Spleen (tissue), 11 donors: Measurements from ENCODE around the gene DIDO1. TPM values are rescaled to one million over a fixed set of nuclear protein-coding genes. Genes with fewer than 3 reads are reported as not detected.

Source experiments
- DNase-seq: peaks from one replicate; pipeline ENCODE4 v3.0.0-alpha.2; 2020
- H3K27ac ChIP-seq, 8 donors: fragments of 200-600 bp; sonication (generic) in 7 of 8; 1 replicate in 4 of 8; 2 replicates in 4 of 8; pipeline versions ENCODE4 v1.5.0 to v1.8.0; 2016 to 2021; ENCODE audit warnings: inconsistent platforms in 4 of 8, mild to moderate bottlenecking in 4 of 8, moderate library complexity in 1 of 8
- H3K27me3 ChIP-seq, 7 donors: fragments of 200-600 bp; sonication (generic) in 6 of 7; replicated peaks in 1 of 7; 1 replicate in 4 of 7; 2 replicates in 3 of 7; pipeline versions ENCODE4 v1.5.0 to v1.8.0; 2016 to 2021; ENCODE audit warnings: inconsistent platforms in 3 of 7, mild to moderate bottlenecking in 1 of 7
- H3K36me3 ChIP-seq, 6 donors: fragments of 200-600 bp; sonication (generic) in 5 of 6; 1 replicate in 4 of 6; 2 replicates in 2 of 6; pipeline versions ENCODE4 v1.5.0 to v1.8.0; 2016 to 2021; ENCODE audit warnings: inconsistent platforms in 2 of 6
- H3K4me1 ChIP-seq, 6 donors: fragments of 200-600 bp; sonication (generic) in 5 of 6; 1 replicate in 3 of 6; 2 replicates in 3 of 6; pipeline versions ENCODE4 v1.5.0 to v1.8.0; 2016 to 2021; ENCODE audit warnings: inconsistent platforms in 3 of 6
- H3K4me3 ChIP-seq, 8 donors: fragments of 200-600 bp; sonication (generic) in 7 of 8; 1 replicate in 4 of 8; 2 replicates in 4 of 8; pipeline versions ENCODE4 v1.5.0 to v1.8.0; 2016 to 2021; ENCODE audit warnings: inconsistent platforms in 4 of 8, mild to moderate bottlenecking in 4 of 8, moderate library complexity in 2 of 8
- H3K9me3 ChIP-seq, 8 donors: fragments of 200-600 bp; sonication (generic) in 7 of 8; 1 replicate in 4 of 8; 2 replicates in 4 of 8; pipeline versions ENCODE4 v1.5.0 to v1.8.0; 2016 to 2021; ENCODE audit warnings: inconsistent platforms in 4 of 8
- POLR2A ChIP-seq, 3 donors: fragments of 450-650 bp; IDR thresholded peaks; one replicate each; pipeline ENCODE4 v1.5.1; 2017; ENCODE audit warnings: antibody characterized with exemption in 3 of 3, mild to moderate bottlenecking in 1 of 3
- POLR2AphosphoS5 ChIP-seq, 3 donors: sonication (generic); formaldehyde crosslinking; IDR thresholded peaks; one replicate each; pipeline ENCODE4 v1.5.1; 2017; ENCODE audit warnings: antibody characterized with exemption in 3 of 3
- WGBS, 5 donors: extraction: QIAGEN DNeasy Blood & Tissue Kit in 3 of 5; methylation state at CpG; one replicate each; pipeline versions ENCODE4 v1.1.5 to v1.1.7; 2013 to 2018; 5-methylcytosine and 5-hydroxymethylcytosine counted together
- intact Hi-C: fragments of 100-400 bp; cut with DNase I; formaldehyde crosslinking; loops from one replicate; pipeline ENCODE4 v1.15.0; 2023; ENCODE audit warnings: low total_unique reads
- polyA plus RNA-seq, 3 donors: library from polyadenylated mRNA; stranded (reverse); fragments of 200-250 nt; gene quantifications; one replicate each; pipeline ENCODE4 v1.2.1, GENCODE V29; 2013
- total RNA-seq, 7 donors: library from RNA; depleted of rRNA in 3 of 7; stranded (reverse); fragments of >200 nt in 3 of 7; fragmentation: NEBNext Ultra II Directional in 4 of 7; extraction: Animal tissue kit (Norgen Biotek cat#: 25700) in 4 of 7; gene quantifications; one replicate each; pipeline versions ENCODE4 v1.1.0 to v1.2.1, GENCODE V29; 2016 to 2021
- TF ChIP-seq, protein P1 (sequence below), 11 experiments: fragments of 200-600 bp in 7 of 11; fragments of 450-650 bp in 4 of 11; sonication (generic) in 4 of 11; IDR thresholded peaks in 8 of 11; conservative IDR thresholded peaks in 3 of 11; 1 replicate in 7 of 11; 2 replicates in 4 of 11; pipeline versions ENCODE4 v1.4.0 to v1.8.0; 2016 to 2021; ENCODE audit warnings: antibody characterized with exemption in 11 of 11, inconsistent platforms in 4 of 11, mild to moderate bottlenecking in 1 of 11
- donor health status: healthy with polysubstance abuse.
- donor health status: DM: no; HTN: no; CAD: no; lungs with moderate emphysema.
- donor health status: DM: no; HTN: no; CAD: no.
- donor health status: Bipolar disorder and iron deficiency.
- donor health status: healthy.
- donor health status: DM: no; HTN: no; CAD: no.
- donor health status: DM: yes; HTN: yes; CAD: no.

The DIDO1 gene
- total and polyA plus RNA-seq, 10 donors = 17.4 to 79.6 (median 66.9) TPM

GRCh38 chr20:62910217-62910766, 16.0 kb downstream of the DIDO1 start:
- DNase-seq = no peak
- intact Hi-C loops = no loop called here
- Histone ChIP-seq H3K27me3 (no peaks in the 10 kb centered on the region), H3K9me3 (no peaks in the 10 kb centered on the region), H3K27ac (no peak overlapping the region), H3K4me3 (no peak overlapping the region), H3K36me3 (peaks cover 15 to 92% (median 86%) of the 10 kb centered on the region in 6 donors), H3K4me1 (peaks cover 19 to 62% (median 34%) of the 10 kb centered on the region in 6 donors)
- WGBS, 5 donors = 91 to 96% (median 94%) methylated on average over 11 of the region's 11 CpGs
- TF ChIP-seq POLR2AphosphoS5 (IDR thresholded peaks at IDR 0.05) (peak in 1 of 3 donors; percentile 4), POLR2A (IDR thresholded peaks at IDR 0.05) (no peak)
- TF ChIP-seq, protein P1, sequence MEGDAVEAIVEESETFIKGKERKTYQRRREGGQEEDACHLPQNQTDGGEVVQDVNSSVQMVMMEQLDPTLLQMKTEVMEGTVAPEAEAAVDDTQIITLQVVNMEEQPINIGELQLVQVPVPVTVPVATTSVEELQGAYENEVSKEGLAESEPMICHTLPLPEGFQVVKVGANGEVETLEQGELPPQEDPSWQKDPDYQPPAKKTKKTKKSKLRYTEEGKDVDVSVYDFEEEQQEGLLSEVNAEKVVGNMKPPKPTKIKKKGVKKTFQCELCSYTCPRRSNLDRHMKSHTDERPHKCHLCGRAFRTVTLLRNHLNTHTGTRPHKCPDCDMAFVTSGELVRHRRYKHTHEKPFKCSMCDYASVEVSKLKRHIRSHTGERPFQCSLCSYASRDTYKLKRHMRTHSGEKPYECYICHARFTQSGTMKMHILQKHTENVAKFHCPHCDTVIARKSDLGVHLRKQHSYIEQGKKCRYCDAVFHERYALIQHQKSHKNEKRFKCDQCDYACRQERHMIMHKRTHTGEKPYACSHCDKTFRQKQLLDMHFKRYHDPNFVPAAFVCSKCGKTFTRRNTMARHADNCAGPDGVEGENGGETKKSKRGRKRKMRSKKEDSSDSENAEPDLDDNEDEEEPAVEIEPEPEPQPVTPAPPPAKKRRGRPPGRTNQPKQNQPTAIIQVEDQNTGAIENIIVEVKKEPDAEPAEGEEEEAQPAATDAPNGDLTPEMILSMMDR (IDR thresholded peaks at IDR 0.05 in 8 of 11, conservative IDR thresholded peaks at IDR 0.05 in 3 of 11) = no peak

DNA sequence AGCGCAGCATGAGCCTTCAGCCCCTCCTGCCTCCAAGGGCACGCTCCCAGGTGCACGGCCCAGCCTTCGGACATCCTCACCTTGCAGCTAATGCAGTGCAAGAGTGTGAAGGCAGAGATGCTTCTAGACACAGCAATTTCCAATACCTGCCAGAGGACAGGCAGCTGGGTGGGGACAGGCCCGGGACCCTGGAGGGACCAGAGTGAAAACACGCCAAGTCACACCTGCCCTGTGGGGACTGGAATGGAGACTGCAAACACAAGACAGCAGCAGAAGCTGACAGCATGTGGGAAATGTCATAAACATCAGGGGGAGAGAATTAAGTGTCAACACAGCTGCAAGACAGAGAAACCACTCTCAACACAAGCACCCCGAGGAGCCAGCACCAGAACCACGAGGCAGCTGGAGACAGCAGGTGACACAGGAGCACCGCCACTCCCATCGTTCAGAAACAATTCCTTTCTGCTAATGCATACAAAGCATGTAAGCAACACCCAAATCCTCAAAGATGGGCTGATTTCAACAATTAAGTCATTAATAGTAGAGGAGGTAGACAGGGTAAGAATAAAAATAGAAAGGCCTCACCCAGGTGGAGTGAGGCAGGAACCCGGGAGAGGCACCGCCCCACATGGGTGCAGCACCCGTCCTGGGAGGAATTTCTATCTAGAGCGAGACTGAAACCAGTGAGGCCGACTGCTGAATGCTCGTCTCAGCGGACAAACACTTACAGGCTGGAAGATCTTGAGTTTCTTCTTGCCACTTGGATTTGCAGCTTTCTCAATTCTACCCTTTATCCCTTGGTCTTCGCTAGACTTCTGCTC, 17.1 kb downstream of the DIDO1 start:
- TF ChIP-seq POLR2AphosphoS5 (IDR thresholded peaks at IDR 0.05) (peak in 1 of 3 donors; percentile 48), POLR2A (IDR thresholded peaks at IDR 0.05) (no peak)
- TF ChIP-seq, protein P1 (IDR thresholded peaks at IDR 0.05 in 8 of 11, conservative IDR thresholded peaks at IDR 0.05 in 3 of 11) = no peak
- H3K4me3 ChIP-seq = no peak overlapping the region
- no peaks in the 10 kb centered on the region for H3K9me3 ChIP-seq
- H3K27ac ChIP-seq = no peak overlapping the region
- intact Hi-C loops = no loop called here
- H3K36me3 ChIP-seq = peaks cover 15 to 100% (median 97%) of the 10 kb centered on the region in 6 donors
- DNase-seq = no peak
- H3K27me3 ChIP-seq = no peaks in the 10 kb centered on the region
- WGBS, 5 donors = 87 to 89% (median 88%) methylated on average over 18 of the region's 18 CpGs
- H3K4me1 ChIP-seq = peaks cover 16 to 51% (median 23%) of the 10 kb centered on the region in 6 donors

- Histone ChIP-seq H3K36me3 (peaks cover 15 to 100% (median 100%) of the 10 kb centered on the region in 6 donors), H3K9me3 (no peaks in the 10 kb centered on the region), H3K4me1 (peaks cover 1 to 36% (median 8%) of the 10 kb centered on the region in 6 donors), H3K27ac (no peak overlapping the region), H3K27me3 (no peaks in the 10 kb centered on the region), H3K4me3 (no peak overlapping the region)
- TF ChIP-seq, protein P1 (IDR thresholded peaks at IDR 0.05 in 8 of 11, conservative IDR thresholded peaks at IDR 0.05 in 3 of 11) = peak in 8 of 11 experiments; percentile 21 to 66 (median 50)
- TF ChIP-seq POLR2A (IDR thresholded peaks at IDR 0.05) (no peak), POLR2AphosphoS5 (IDR thresholded peaks at IDR 0.05) (peak in 1 of 3 donors; percentile 21)
- 67 to 74% (median 71%) methylated on average over 16 of the region's 16 CpGs for WGBS, 5 donors
- no peak for DNase-seq
- intact Hi-C loops = no loop called here
These were observed 18.7 kb downstream of the DIDO1 start for GRCh38 chr20:62907384-62908317.
